Mononuclear cell (primary cell): Measurements from ENCODE around the gene L1CAM. TPM values are rescaled to one million over a fixed set of nuclear protein-coding genes. Genes with fewer than 3 reads are reported as not detected.
A peak's percentile ranks its signal among the peaks of the same experiment; 100 is the strongest.

Experiments
- H3K27me3 ChIP-seq: 2 replicates; pipeline ENCODE4 v1.6.0; 2011; ENCODE audit warnings: low read length, control low read depth; ENCODE audit not compliant: insufficient read depth
- H3K4me1 ChIP-seq: 2 replicates; pipeline ENCODE4 v1.5.1; 2011; ENCODE audit warnings: mild to moderate bottlenecking, low read length, control low read depth; ENCODE audit not compliant: insufficient read depth
- H3K4me3 ChIP-seq: 2 replicates; pipeline ENCODE4 v1.5.1; 2011; ENCODE audit warnings: mild to moderate bottlenecking, low read length, moderate library complexity
- H3K9me3 ChIP-seq: 2 replicates; pipeline ENCODE4 v1.5.1; 2011; ENCODE audit warnings: low read depth, mild to moderate bottlenecking, control low read depth, low read length
- total RNA-seq: library from RNA; depleted of rRNA; stranded (reverse); fragments of >200 nt; gene quantifications from one replicate; pipeline ENCODE4 v1.2.3, GENCODE V29; 2012

The L1CAM gene
- total RNA-seq, result 0.52 TPM

GRCh38 chrX:153885968-153886903 is at the start of gene L1CAM:
TSS of gene L1CAM (minus strand) at chrX:153886173. CDS start at chrX:153875836, 10,337 bp downstream.
- no peaks in the 10 kb centered on the region for H3K9me3 ChIP-seq
- H3K27me3 ChIP-seq, result peaks cover 17% of the 10 kb centered on the region
- H3K4me3 ChIP-seq, result no peak within 1 kb of the TSS
- H3K4me1 ChIP-seq, result no peaks in the 10 kb centered on the region

GRCh38 chrX:153935326-153935851 is 49.4 kb upstream of the L1CAM start:
- Histone ChIP-seq H3K27me3 (no peaks in the 10 kb centered on the region), H3K4me1 (peaks cover 12% of the 10 kb centered on the region), H3K9me3 (no peaks in the 10 kb centered on the region), H3K4me3 (no peak overlapping the region)

GRCh38 chrX:153934762-153935325 is 48.9 kb upstream of the L1CAM start, which contains the start of gene NAA10:
TSS of gene NAA10 (minus strand) at chrX:153935037. CDS start at chrX:153934904, 133 bp downstream.
- Histone ChIP-seq H3K27me3 (no peaks in the 10 kb centered on the region), H3K4me1 (peaks cover 12% of the 10 kb centered on the region), H3K4me3 (peak within 1 kb of the TSS; percentile 50), H3K9me3 (no peaks in the 10 kb centered on the region)

GRCh38 chrX:153934148-153934761 is 48.3 kb upstream of the L1CAM start:
- no peaks in the 10 kb centered on the region for H3K9me3 ChIP-seq
- no peaks in the 10 kb centered on the region for H3K27me3 ChIP-seq
- H3K4me3 ChIP-seq, result peak overlapping the region; percentile 50
- H3K4me1 ChIP-seq, result peaks cover 18% of the 10 kb centered on the region

- Histone ChIP-seq H3K4me3 (no peak overlapping the region), H3K27me3 (no peaks in the 10 kb centered on the region), H3K4me1 (peaks cover 23% of the 10 kb centered on the region), H3K9me3 (no peaks in the 10 kb centered on the region)
Observed at GRCh38 chrX:153933748-153934147, 47.8 kb upstream of the L1CAM start.

GRCh38 chrX:153932220-153932915 is 46.4 kb upstream of the L1CAM start:
- H3K4me1 ChIP-seq, result peaks cover 28% of the 10 kb centered on the region

GRCh38 chrX:153931748-153932147 is 45.8 kb upstream of the L1CAM start:
- Histone ChIP-seq H3K4me3 (no peak overlapping the region), H3K9me3 (no peaks in the 10 kb centered on the region), H3K4me1 (peaks cover 34% of the 10 kb centered on the region), H3K27me3 (no peaks in the 10 kb centered on the region)

More at GRCh38 chrX:153932220-153932915, 46.4 kb upstream of the L1CAM start:
- no peaks in the 10 kb centered on the region for H3K27me3 ChIP-seq
- no peak overlapping the region for H3K4me3 ChIP-seq
- no peaks in the 10 kb centered on the region for H3K9me3 ChIP-seq

GRCh38 chrX:153931151-153931550 is 45.2 kb upstream of the L1CAM start:
- no peaks in the 10 kb centered on the region for H3K27me3 ChIP-seq
- H3K4me1 ChIP-seq, result peaks cover 34% of the 10 kb centered on the region
- no peak overlapping the region for H3K4me3 ChIP-seq
- no peaks in the 10 kb centered on the region for H3K9me3 ChIP-seq

- Histone ChIP-seq H3K4me3 (no peak overlapping the region), H3K9me3 (no peaks in the 10 kb centered on the region), H3K4me1 (peaks cover 34% of the 10 kb centered on the region), H3K27me3 (no peaks in the 10 kb centered on the region)
Observed at GRCh38 chrX:153930011-153930910, 44.3 kb upstream of the L1CAM start.

- H3K9me3 ChIP-seq, result no peaks in the 10 kb centered on the region
- peaks cover 40% of the 10 kb centered on the region for H3K4me1 ChIP-seq
- no peaks in the 10 kb centered on the region for H3K27me3 ChIP-seq
- H3K4me3 ChIP-seq, result no peak overlapping the region
Observed at GRCh38 chrX:153929576-153929975, 43.6 kb upstream of the L1CAM start.

- Histone ChIP-seq H3K4me1 (peaks cover 36% of the 10 kb centered on the region), H3K27me3 (no peaks in the 10 kb centered on the region), H3K9me3 (no peaks in the 10 kb centered on the region), H3K4me3 (no peak overlapping the region)
Observed at GRCh38 chrX:153928846-153929245, 42.9 kb upstream of the L1CAM start.

- Histone ChIP-seq H3K4me1 (peaks cover 37% of the 10 kb centered on the region), H3K4me3 (peak overlapping the region; percentile 67), H3K9me3 (no peaks in the 10 kb centered on the region), H3K27me3 (no peaks in the 10 kb centered on the region)
Observed at GRCh38 chrX:153927922-153928760, 42.2 kb upstream of the L1CAM start.

- no peaks in the 10 kb centered on the region for H3K27me3 ChIP-seq
- no peaks in the 10 kb centered on the region for H3K9me3 ChIP-seq
- peak overlapping the region; percentile 67 for H3K4me3 ChIP-seq
- H3K4me1 ChIP-seq, result peaks cover 42% of the 10 kb centered on the region
Observed at GRCh38 chrX:153927672-153927921, 41.6 kb upstream of the L1CAM start.
